HUES48 (cell line): ENCODE data around the gene DAPK1.
A peak's percentile ranks its signal among the peaks of the same experiment; 100 is the strongest.

ENCODE experiments used
- H3K27ac ChIP-seq: one replicate; pipeline ENCODE4 v1.7.0; 2013; ENCODE audit warnings: low read depth, low read length, inconsistent platforms
- H3K27me3 ChIP-seq: 2 replicates; pipeline ENCODE4 v1.6.1; 2013; ENCODE audit warnings: mild to moderate bottlenecking, low read length; ENCODE audit not compliant: control insufficient read depth, insufficient read depth
- H3K36me3 ChIP-seq: 2 replicates; pipeline ENCODE4 v1.6.1; 2013; ENCODE audit warnings: low read length; ENCODE audit not compliant: control insufficient read depth, insufficient read depth
- H3K4me1 ChIP-seq: 2 replicates; pipeline ENCODE4 v1.6.1; 2013; ENCODE audit warnings: mild to moderate bottlenecking, low read length; ENCODE audit not compliant: control insufficient read depth, insufficient read depth
- H3K4me3 ChIP-seq: 2 replicates; pipeline ENCODE4 v1.5.1; 2013; ENCODE audit warnings: mild to moderate bottlenecking, low read depth, low read length
- H3K9ac ChIP-seq: 2 replicates; pipeline ENCODE4 v1.6.1; 2013; ENCODE audit warnings: mild to moderate bottlenecking, low read depth, low read length, moderate library complexity
- H3K9me3 ChIP-seq: 2 replicates; pipeline ENCODE4 v1.6.1; 2013; ENCODE audit warnings: low read length; ENCODE audit not compliant: control insufficient read depth, insufficient read depth

Gene DAPK1

DNA sequence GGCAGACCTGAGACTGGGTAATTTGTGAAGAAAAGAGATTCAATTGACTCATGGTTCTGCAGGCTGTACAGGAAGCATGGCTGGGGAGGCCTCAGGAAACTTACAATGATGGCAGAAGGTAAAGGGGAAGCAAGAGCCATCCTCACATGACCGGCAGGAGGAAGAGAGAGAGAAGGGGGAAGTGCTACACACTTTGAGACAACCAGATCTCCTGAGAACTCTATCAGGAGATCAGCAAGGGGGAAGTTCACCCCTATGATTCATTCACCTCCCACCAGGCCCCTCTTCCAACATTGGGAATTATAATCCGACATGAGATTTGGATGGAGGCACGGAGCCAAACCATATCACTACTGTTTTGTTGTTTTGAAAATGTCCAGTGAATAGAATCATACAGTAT is 110.2 kb downstream of the DAPK1 start:
- no peaks in the 10 kb centered on the region for H3K27me3 ChIP-seq
- H3K4me3 ChIP-seq = no peak overlapping the region
- H3K9ac ChIP-seq = no peak overlapping the region
- H3K36me3 ChIP-seq = peaks cover 51% of the 10 kb centered on the region
- no peak overlapping the region for H3K27ac ChIP-seq
- H3K4me1 ChIP-seq = peaks cover 20% of the 10 kb centered on the region
- no peaks in the 10 kb centered on the region for H3K9me3 ChIP-seq

- Histone ChIP-seq H3K9ac (no peak overlapping the region), H3K27ac (no peak overlapping the region), H3K4me3 (no peak overlapping the region), H3K36me3 (peaks cover 52% of the 10 kb centered on the region), H3K9me3 (no peaks in the 10 kb centered on the region), H3K4me1 (peaks cover 20% of the 10 kb centered on the region), H3K27me3 (no peaks in the 10 kb centered on the region)
Observed at GRCh38 chr9:87609002-87609401, 111.3 kb downstream of the DAPK1 start.

- peaks cover 56% of the 10 kb centered on the region for H3K36me3 ChIP-seq
- no peak overlapping the region for H3K27ac ChIP-seq
- H3K27me3 ChIP-seq = no peaks in the 10 kb centered on the region
- no peak overlapping the region for H3K4me3 ChIP-seq
- no peak overlapping the region for H3K9ac ChIP-seq
- no peaks in the 10 kb centered on the region for H3K9me3 ChIP-seq
- peaks cover 20% of the 10 kb centered on the region for H3K4me1 ChIP-seq
Observed at GRCh38 chr9:87609486-87609885, 111.8 kb downstream of the DAPK1 start.

DNA sequence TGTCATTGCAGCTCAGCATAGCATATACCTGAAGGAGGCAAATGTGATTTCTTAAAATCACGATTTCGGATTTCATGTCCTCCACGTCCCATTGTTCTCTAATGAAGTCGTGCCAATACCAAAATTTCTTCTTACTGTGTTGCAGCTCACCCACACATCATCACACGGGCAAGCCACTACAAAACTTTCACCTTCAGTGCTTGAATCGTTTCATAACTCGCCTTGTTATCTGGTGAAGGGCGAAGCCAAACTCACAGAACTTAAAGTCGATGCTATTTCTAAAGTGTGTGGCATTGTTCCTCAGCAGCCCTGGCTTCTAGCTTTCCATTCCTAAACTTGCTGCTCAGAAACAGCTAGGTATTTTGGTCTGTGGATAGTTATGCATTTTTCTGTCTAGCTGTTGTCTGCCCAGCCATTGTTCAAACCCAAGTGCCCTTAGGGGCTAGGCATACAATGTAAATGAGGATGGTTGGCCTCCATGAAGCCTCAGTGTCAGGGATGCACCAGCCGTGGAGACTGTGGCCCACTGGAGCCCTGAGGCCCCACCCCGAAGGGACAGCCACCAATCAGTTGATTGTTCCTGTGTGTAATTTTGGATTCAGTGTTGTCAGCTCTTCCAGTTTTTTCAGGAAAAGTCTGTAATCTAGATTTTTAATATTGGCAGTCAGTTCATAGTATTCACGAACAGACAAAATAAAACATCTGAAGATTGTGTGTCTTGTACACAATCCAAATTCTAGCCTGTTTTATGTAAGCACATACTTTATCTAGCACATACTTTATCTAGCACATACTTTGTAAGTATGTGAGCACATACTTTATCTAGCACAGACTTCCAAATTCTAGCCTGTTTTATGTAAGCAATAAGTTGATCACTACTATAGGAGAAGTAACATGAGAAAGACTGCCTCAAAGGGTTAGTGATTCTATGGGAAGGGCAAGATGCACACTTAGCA is 112.8 kb downstream of the DAPK1 start:
- peaks cover 55% of the 10 kb centered on the region for H3K36me3 ChIP-seq

DNA sequence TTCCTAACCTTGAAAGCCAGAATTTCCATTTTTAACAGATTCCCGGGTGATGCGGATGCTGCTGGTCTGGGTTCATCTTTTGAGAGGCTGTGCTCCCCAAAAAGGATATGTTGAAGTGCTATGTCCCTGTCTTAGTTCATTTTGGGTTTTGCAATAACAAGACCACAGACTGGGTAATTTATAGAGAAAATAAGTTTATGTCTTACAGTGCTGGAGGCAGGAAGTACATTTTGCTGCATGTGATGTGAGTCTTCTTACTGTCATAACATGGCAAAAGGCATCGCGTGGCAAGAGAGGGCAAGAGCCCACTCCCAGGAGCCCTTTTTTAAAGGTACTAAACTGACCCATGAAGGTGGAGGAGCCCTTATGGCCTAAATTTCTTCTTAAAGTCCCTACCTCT is 114.1 kb downstream of the DAPK1 start:
- no peak overlapping the region for H3K4me3 ChIP-seq
- peaks cover 49% of the 10 kb centered on the region for H3K36me3 ChIP-seq
- H3K27ac ChIP-seq = no peak overlapping the region
- no peak overlapping the region for H3K9ac ChIP-seq
- H3K9me3 ChIP-seq = no peaks in the 10 kb centered on the region
- peaks cover 29% of the 10 kb centered on the region for H3K4me1 ChIP-seq
- H3K27me3 ChIP-seq = no peaks in the 10 kb centered on the region

More for the DNA sequence above, 112.8 kb downstream of the DAPK1 start:
- H3K9me3 ChIP-seq = no peaks in the 10 kb centered on the region
- H3K27me3 ChIP-seq = no peaks in the 10 kb centered on the region
- H3K27ac ChIP-seq = no peak overlapping the region
- peaks cover 24% of the 10 kb centered on the region for H3K4me1 ChIP-seq
- H3K9ac ChIP-seq = no peak overlapping the region
- H3K4me3 ChIP-seq = no peak overlapping the region

- Histone ChIP-seq H3K4me3 (no peak overlapping the region), H3K9ac (no peak overlapping the region), H3K27me3 (no peaks in the 10 kb centered on the region), H3K36me3 (peaks cover 46% of the 10 kb centered on the region), H3K9me3 (no peaks in the 10 kb centered on the region), H3K27ac (no peak overlapping the region), H3K4me1 (peaks cover 29% of the 10 kb centered on the region)
Observed at GRCh38 chr9:87612536-87612935, 114.9 kb downstream of the DAPK1 start.

DNA sequence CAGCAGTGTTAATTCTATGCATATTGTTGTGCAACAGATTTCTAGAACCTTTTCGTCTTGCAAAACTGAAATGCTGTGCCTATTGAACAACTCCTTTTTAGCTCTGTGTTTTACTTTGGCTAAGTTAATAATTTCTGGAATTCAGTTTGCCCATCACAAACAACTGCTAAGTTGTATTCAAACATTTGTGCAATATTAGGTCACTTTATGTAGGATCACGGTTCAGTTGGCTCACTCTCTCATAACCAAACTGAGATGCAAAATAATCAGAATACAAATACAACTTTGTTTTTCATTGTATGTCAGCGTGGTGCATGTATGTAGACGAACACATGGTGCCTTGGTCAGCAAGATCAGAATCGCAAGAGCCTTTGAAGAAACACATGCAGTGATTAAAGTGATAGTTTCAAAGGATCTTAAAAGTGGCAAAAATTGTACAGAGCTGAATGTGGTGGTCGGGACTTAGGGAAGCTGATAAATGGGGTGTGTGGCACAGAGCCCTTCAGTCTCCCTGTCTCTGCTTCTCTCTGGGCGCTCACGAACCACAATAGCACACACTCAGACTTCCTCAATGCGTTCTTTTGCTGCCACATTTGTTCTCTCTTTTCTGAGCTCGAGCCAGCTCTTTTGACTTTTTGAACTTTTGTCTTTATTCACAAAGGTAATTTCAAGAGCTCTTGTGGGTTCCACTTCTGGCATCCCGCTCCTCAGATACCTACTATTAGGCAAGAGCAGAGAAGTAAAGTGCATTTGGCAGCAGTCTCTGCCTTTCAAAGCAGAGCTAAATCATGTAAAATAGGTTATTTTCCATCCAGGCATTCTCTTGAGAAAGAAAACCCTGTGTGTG is 115.8 kb downstream of the DAPK1 start:
- Histone ChIP-seq H3K4me1 (peaks cover 26% of the 10 kb centered on the region), H3K27ac (no peak overlapping the region), H3K27me3 (no peaks in the 10 kb centered on the region), H3K4me3 (no peak overlapping the region), H3K9me3 (no peaks in the 10 kb centered on the region), H3K36me3 (peaks cover 47% of the 10 kb centered on the region), H3K9ac (no peak overlapping the region)

DNA sequence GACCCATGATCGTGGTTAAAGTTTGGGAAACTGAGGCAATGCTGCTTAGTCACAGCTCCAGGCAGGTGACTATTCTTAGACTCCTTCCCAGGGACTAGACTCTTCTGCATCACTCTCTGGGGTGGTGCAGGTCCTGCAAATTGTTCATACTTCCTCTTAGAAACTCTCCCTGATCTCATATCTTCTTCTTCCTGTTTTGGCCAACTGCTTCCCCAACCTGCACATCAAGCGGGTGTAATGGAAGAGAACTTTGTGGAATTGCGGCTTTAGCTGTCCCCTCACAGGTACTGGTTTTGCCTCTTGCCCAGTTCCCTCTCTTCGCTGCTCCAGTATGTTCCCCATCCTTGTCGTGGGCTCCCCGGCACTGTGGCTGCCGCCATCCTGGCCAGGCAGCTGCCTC is 116.7 kb downstream of the DAPK1 start:
- Histone ChIP-seq H3K36me3 (peaks cover 53% of the 10 kb centered on the region), H3K27ac (peak overlapping the region; percentile 76)

GRCh38 chr9:87615136-87615535 is 117.5 kb downstream of the DAPK1 start:
- no peaks in the 10 kb centered on the region for H3K27me3 ChIP-seq
- peaks cover 58% of the 10 kb centered on the region for H3K36me3 ChIP-seq
- H3K4me1 ChIP-seq = peaks cover 14% of the 10 kb centered on the region; the same call in 1 of the 2 replicates
- no peak overlapping the region for H3K9ac ChIP-seq
- no peaks in the 10 kb centered on the region for H3K9me3 ChIP-seq
- H3K27ac ChIP-seq = peak overlapping the region; percentile 76
- H3K4me3 ChIP-seq = no peak overlapping the region

More for the DNA sequence above, 116.7 kb downstream of the DAPK1 start:
- Histone ChIP-seq H3K4me1 (peaks cover 17% of the 10 kb centered on the region), H3K9me3 (no peaks in the 10 kb centered on the region), H3K27me3 (no peaks in the 10 kb centered on the region), H3K9ac (no peak overlapping the region), H3K4me3 (no peak overlapping the region)

DNA sequence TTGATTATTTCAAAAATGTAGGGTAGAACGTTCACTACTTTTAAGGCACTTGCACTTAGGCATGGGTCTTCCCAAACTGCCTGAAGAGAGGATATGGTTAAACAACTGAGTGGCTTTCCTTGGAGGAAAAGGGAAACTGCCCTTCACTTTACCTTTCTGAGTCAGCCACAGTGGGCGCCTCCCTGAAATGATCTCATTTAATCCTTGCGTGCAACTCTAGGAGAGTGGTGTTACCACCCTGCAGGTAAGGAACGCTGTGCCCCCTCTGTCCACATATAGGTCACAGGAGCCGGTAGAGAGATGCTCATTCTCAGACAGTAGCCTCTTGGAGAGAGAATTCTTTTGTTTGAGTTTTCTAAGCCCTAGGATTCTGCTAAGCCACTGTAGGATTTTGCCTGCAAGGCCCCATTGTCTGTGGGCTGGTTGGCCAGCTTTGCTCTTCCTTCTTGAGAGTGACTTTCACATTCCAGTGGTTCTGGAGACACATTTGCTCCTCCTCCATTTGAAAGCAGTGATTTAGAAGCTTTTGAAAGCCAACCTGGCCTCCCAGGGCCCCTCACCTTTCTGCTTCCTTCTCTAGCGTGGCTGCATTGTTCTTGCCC is 118.0 kb downstream of the DAPK1 start:
- H3K4me3 ChIP-seq = no peak overlapping the region
- H3K27ac ChIP-seq = peak overlapping the region; percentile 76
- H3K36me3 ChIP-seq = peaks cover 58% of the 10 kb centered on the region
- no peak overlapping the region for H3K9ac ChIP-seq
- no peaks in the 10 kb centered on the region for H3K27me3 ChIP-seq
- H3K4me1 ChIP-seq = peaks cover 14% of the 10 kb centered on the region; the same call in 1 of the 2 replicates
- no peaks in the 10 kb centered on the region for H3K9me3 ChIP-seq
